Brain microvascular endothelial cell (primary cell): ENCODE results near the gene TBL1Y.

Experiments used
- DNase-seq: peaks from one replicate; pipeline ENCODE4 v3.0.0-alpha.2; 2020
- H3K27ac ChIP-seq: fragments of 250-450 bp; sonication (Bioruptor Pico); 2 replicates; pipeline ENCODE4 v1.5.1; 2020; ENCODE audit warnings: mild to moderate bottlenecking, moderate library complexity
- H3K27me3 ChIP-seq: fragments of 250-450 bp; sonication (Bioruptor Pico); replicated peaks from 2 replicates; pipeline ENCODE4 v1.5.1; 2020; ENCODE audit warnings: mild to moderate bottlenecking
- H3K36me3 ChIP-seq: fragments of 250-450 bp; sonication (Bioruptor Pico); replicated peaks from 2 replicates; pipeline ENCODE4 v1.5.1; 2020; ENCODE audit warnings: mild to moderate bottlenecking
- H3K4me3 ChIP-seq: 2 replicates; pipeline ENCODE4 v1.5.1; 2011; ENCODE audit warnings: low read depth, mild to moderate bottlenecking, control low read depth, low read length, moderate library complexity
- CTCF ChIP-seq: IDR thresholded peaks from 2 replicates; pipeline ENCODE4 v1.5.1; 2011; ENCODE audit warnings: low read depth, mild to moderate bottlenecking, moderate library complexity, low read length, control low read depth, inconsistent platforms; ENCODE audit errors: missing control alignments
- in situ Hi-C: cut with HindIII; loops from 2 replicates; pipeline ENCODE4 v1.10.0; 2017; ENCODE audit warnings: low sequenced_read_pairs, low pct_ligation_motif_present

The TBL1Y gene

GRCh38 chrY:6983221-6983620, 72.7 kb downstream of the TBL1Y start:
- Histone ChIP-seq H3K27ac (no peak overlapping the region), H3K36me3 (no peaks in the 10 kb centered on the region), H3K27me3 (no peaks in the 10 kb centered on the region), H3K4me3 (no peak overlapping the region)
- no peak for DNase-seq
- TF ChIP-seq CTCF: no peak
- in situ Hi-C loops: no loop called here

- no peak for DNase-seq
- H3K4me3 ChIP-seq: no peak overlapping the region
- in situ Hi-C loops: no loop called here
- no peak overlapping the region for H3K27ac ChIP-seq
- no peak for TF ChIP-seq CTCF
- no peaks in the 10 kb centered on the region for H3K36me3 ChIP-seq
- no peaks in the 10 kb centered on the region for H3K27me3 ChIP-seq
Measured at GRCh38 chrY:6987811-6988210, 77.3 kb downstream of the TBL1Y start.

- no peak for TF ChIP-seq CTCF
- DNase-seq: no peak
- Histone ChIP-seq H3K27me3 (no peaks in the 10 kb centered on the region), H3K27ac (no peak overlapping the region), H3K36me3 (no peaks in the 10 kb centered on the region), H3K4me3 (no peak overlapping the region)
- in situ Hi-C loops: no loop called here
Measured at GRCh38 chrY:6989886-6990620, 79.6 kb downstream of the TBL1Y start.

GRCh38 chrY:6992041-6992440, 81.5 kb downstream of the TBL1Y start:
- H3K36me3 ChIP-seq: no peaks in the 10 kb centered on the region
- in situ Hi-C loops: no loop called here
- no peaks in the 10 kb centered on the region for H3K27me3 ChIP-seq
- H3K27ac ChIP-seq: no peak overlapping the region
- TF ChIP-seq CTCF: no peak
- DNase-seq: no peak
- H3K4me3 ChIP-seq: no peak overlapping the region

GRCh38 chrY:6995987-6996386, 85.5 kb downstream of the TBL1Y start:
- no peaks in the 10 kb centered on the region for H3K27me3 ChIP-seq
- TF ChIP-seq CTCF: no peak
- no peak overlapping the region for H3K27ac ChIP-seq
- no peaks in the 10 kb centered on the region for H3K36me3 ChIP-seq
- DNase-seq: no peak
- in situ Hi-C loops: no loop called here
- no peak overlapping the region for H3K4me3 ChIP-seq
